MM.1S (cell line): ENCODE measurements around the gene TIGAR.

Source experiments
- CTCF ChIP-seq: fragments of 300-600 bp; sonication (generic); IDR thresholded peaks from 2 replicates; pipeline ENCODE4 v1.5.1; 2016; ENCODE audit warnings: antibody characterized with exemption, low read length, mixed read lengths
- EZH2 ChIP-seq: fragments of 300-600 bp; sonication (generic); optimal IDR thresholded peaks from 2 replicates; pipeline ENCODE3; 2017; ENCODE audit warnings: low read depth, mild to moderate bottlenecking, antibody characterized with exemption, low read length, mixed read lengths
- EZH2phosphoT487 ChIP-seq: fragments of 300-600 bp; sonication (generic); IDR thresholded peaks from 2 replicates; pipeline ENCODE4 v1.6.1; 2018; ENCODE audit warnings: antibody characterized with exemption, low read length

- no peak for TF ChIP-seq CTCF
- no peak for TF ChIP-seq EZH2
- TF ChIP-seq EZH2phosphoT487, result no peak
These were observed 65.8 kb downstream of the TIGAR start for GRCh38 chr12:4386801-4387200.
